Neutrophil (primary cell): Measurements from ENCODE around the gene ZMYND12.

Experiments used
- H3K27ac ChIP-seq: fragments of 200-600 bp; sonication (generic); 2 replicates; pipeline ENCODE4 v1.5.1; 2016; ENCODE audit warnings: mild to moderate bottlenecking, moderate library complexity
- H3K27me3 ChIP-seq: fragments of 200-600 bp; sonication (generic); 2 replicates; pipeline ENCODE4 v1.6.0; 2016; ENCODE audit warnings: mild to moderate bottlenecking
- H3K36me3 ChIP-seq: fragments of 200-600 bp; sonication (generic); 2 replicates; pipeline ENCODE4 v1.5.1; 2017
- H3K4me1 ChIP-seq, 2 experiments: fragments of 200-600 bp in 1 of 2; sonication (generic) in 1 of 2; 1 replicate in 1 of 2; 2 replicates in 1 of 2; pipeline versions ENCODE4 v1.5.1 to v1.6.1; 2013 to 2016; ENCODE audit warnings: low read depth in 1 of 2, low read length in 1 of 2, mild to moderate bottlenecking in 1 of 2, moderate library complexity in 1 of 2; ENCODE audit not compliant: control insufficient read depth in 1 of 2, insufficient read depth in 1 of 2
- H3K4me3 ChIP-seq, 2 experiments: fragments of 200-600 bp in 1 of 2; sonication (generic) in 1 of 2; 1 replicate in 1 of 2; 2 replicates in 1 of 2; pipeline ENCODE4 v1.5.1; 2013 to 2016; ENCODE audit warnings: low read depth in 1 of 2, low read length in 1 of 2, mild to moderate bottlenecking in 1 of 2, moderate library complexity in 1 of 2
- H3K9me3 ChIP-seq: fragments of 200-600 bp; sonication (generic); 2 replicates; pipeline ENCODE4 v1.5.1; 2016
- TF ChIP-seq, protein P1 (sequence below): fragments of 200-600 bp; sonication (generic); IDR thresholded peaks from 2 replicates; pipeline ENCODE4 v1.5.1; 2016; ENCODE audit warnings: antibody characterized with exemption

Gene ZMYND12

DNA sequence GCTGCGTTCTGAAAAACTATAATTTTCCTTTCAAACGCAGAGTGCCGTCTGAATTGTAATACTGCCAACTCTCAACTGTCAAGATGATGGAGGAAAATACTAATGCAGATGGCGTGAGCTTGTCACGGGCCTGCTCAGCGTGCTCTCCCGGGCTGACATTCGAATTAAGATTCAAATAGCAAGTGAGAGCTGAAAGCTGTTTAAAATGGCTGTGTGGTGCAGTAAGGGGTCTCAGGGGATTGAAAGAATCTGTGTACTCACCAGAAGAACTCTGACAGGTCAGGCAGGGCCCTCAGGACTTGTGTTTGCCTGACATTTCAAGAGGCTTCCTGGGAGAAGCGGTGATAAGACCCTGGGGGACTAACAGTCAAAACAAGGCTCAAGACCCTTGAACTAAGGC is 33.1 kb downstream of the ZMYND12 start:
- H3K36me3 ChIP-seq, result no peaks in the 10 kb centered on the region
- TF ChIP-seq, protein P1, sequence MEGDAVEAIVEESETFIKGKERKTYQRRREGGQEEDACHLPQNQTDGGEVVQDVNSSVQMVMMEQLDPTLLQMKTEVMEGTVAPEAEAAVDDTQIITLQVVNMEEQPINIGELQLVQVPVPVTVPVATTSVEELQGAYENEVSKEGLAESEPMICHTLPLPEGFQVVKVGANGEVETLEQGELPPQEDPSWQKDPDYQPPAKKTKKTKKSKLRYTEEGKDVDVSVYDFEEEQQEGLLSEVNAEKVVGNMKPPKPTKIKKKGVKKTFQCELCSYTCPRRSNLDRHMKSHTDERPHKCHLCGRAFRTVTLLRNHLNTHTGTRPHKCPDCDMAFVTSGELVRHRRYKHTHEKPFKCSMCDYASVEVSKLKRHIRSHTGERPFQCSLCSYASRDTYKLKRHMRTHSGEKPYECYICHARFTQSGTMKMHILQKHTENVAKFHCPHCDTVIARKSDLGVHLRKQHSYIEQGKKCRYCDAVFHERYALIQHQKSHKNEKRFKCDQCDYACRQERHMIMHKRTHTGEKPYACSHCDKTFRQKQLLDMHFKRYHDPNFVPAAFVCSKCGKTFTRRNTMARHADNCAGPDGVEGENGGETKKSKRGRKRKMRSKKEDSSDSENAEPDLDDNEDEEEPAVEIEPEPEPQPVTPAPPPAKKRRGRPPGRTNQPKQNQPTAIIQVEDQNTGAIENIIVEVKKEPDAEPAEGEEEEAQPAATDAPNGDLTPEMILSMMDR, result no peak
- H3K9me3 ChIP-seq, result no peaks in the 10 kb centered on the region
- H3K27ac ChIP-seq, result no peak overlapping the region
- no peaks in the 10 kb centered on the region for H3K4me1 ChIP-seq
- H3K27me3 ChIP-seq, result peaks cover 4% of the 10 kb centered on the region
- H3K4me3 ChIP-seq, result no peak overlapping the region

DNA sequence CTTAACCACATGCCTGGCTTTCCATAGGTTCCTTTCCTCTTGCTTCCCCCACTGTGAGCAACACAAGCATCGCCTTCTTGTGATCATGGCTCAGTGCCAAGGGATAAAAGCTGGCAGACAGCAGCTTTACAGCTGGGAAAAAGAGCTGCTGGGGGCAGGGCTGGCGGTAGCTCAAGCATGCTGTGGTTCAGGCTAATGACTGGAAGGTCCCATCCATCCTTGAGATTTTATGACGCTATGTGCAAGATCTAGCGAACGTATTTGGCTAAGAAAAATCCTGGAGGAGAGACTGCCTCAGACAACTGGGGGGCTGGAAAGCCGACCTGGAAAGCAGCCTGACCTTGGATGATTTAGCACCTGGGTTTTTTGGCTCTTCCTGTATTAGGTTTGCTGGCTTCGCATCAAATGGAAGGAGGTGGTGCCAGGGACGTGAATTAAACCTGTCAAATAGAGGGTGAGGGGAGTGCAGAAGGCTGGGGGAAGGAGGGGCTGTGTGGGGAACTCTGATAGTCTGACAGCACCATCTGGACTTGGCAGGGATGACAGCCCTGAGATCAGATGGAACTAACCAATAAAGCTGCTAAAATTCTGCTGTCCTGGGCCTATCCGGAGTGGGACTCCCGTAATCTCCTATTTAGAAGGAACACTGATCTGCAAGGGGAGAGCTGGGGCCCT is 34.8 kb downstream of the ZMYND12 start:
- H3K36me3 ChIP-seq, result no peaks in the 10 kb centered on the region
- TF ChIP-seq, protein P1, result no peak
- no peak overlapping the region for H3K4me3 ChIP-seq

DNA sequence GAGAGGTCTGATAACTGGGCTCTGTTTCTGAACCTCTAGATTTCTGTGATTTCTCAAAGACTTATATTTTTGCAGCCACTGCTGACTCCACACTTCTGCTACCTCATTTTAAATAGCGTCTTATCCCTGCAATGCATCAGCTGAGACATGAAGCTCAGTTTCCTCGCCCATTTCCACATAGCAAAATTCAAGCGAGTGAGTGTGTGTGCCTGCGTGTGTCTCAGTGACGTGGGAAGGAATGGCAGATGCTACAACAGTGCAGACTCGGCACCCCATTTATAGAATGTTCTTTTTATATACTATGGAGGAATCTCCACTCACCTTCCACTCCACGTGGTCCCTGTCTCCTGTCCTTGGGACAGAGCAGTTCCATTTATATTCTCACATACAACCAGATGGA is 35.7 kb downstream of the ZMYND12 start:
- peaks cover 4% of the 10 kb centered on the region for H3K27me3 ChIP-seq
- TF ChIP-seq, protein P1, result no peak

More for the DNA sequence above, 34.8 kb downstream of the ZMYND12 start:
- Histone ChIP-seq H3K4me1 (no peaks in the 10 kb centered on the region), H3K27me3 (peaks cover 4% of the 10 kb centered on the region), H3K9me3 (no peaks in the 10 kb centered on the region), H3K27ac (no peak overlapping the region)

DNA sequence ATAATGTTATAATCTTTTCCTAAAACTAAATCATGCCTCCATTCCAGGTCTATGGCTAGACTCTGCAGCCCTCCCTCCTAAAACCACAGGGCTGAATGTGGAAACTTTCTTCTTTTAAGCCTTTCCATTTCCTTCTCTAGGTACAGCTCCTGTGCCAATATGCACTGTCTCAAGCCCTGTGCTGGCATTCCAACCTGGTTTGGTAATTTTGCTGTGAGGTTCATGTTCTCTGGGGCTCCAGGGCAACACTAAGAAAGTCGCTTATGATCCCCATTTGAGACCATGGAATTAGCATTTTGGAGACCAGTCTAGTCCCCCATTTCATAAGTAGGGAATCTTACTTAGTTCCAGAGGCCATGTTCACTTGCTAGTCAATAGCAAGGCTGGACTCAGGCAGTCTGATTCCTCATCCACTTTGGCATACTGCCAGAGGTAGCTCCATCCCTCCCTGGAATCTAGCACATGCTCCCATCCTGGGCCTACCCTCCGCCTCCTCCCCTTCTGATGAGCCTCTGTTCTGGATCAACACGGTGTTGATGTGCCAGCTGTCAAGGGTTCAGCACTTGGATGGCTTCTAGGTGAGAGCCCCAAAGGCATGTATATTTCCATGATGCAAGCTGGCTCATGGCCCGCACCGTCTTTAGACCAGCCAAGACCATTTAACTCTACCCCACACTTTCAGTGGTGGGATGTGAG is 36.5 kb downstream of the ZMYND12 start:
- H3K36me3 ChIP-seq, result no peaks in the 10 kb centered on the region
- no peak overlapping the region for H3K4me3 ChIP-seq
- no peak overlapping the region for H3K27ac ChIP-seq
- peaks cover 4% of the 10 kb centered on the region for H3K27me3 ChIP-seq
- TF ChIP-seq, protein P1, result no peak
- H3K9me3 ChIP-seq, result no peaks in the 10 kb centered on the region
- no peaks in the 10 kb centered on the region for H3K4me1 ChIP-seq

More for the DNA sequence above, 35.7 kb downstream of the ZMYND12 start:
- no peaks in the 10 kb centered on the region for H3K36me3 ChIP-seq
- H3K4me1 ChIP-seq, result no peaks in the 10 kb centered on the region
- no peak overlapping the region for H3K27ac ChIP-seq
- no peak overlapping the region for H3K4me3 ChIP-seq
- H3K9me3 ChIP-seq, result no peaks in the 10 kb centered on the region

DNA sequence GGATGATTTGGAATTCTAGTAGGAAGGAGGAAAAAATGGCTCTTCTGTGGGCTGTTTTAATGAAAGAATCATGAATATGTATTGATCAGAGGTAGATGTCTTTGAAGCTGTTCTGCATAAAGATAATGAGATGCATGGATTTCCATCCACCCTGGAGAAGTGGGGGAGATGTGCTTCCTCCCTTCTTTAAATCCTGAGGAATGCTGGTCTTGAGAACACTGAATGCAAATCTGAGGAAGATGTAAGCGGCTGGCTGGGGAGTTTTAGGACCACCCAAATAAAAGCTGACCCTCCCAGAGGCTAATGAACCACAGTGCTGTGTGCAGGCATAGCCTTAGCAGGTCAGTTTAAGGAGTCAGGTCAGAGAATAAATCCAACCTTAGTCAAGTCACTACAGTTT is 37.3 kb downstream of the ZMYND12 start:
- TF ChIP-seq, protein P1, result no peak
- H3K4me3 ChIP-seq, result no peak overlapping the region
- no peak overlapping the region for H3K27ac ChIP-seq
- no peaks in the 10 kb centered on the region for H3K36me3 ChIP-seq
- H3K9me3 ChIP-seq, result no peaks in the 10 kb centered on the region
- H3K4me1 ChIP-seq, result no peaks in the 10 kb centered on the region
- peaks cover 4% of the 10 kb centered on the region for H3K27me3 ChIP-seq
